ENCODE data around the gene ANKRD9. TPM values are rescaled to one million over a fixed set of nuclear protein-coding genes. Genes with fewer than 3 reads are reported as not detected.

The ANKRD9 gene
- total and polyA plus RNA-seq, 9 of the 15 experiments (the other 6 are each of a cell fraction or from before 2014, with no cell fraction given), result 0.04 to 32.9 (median 5.3) TPM

- Histone ChIP-seq H3K9me3 (replicated peaks; ENCODE audit: control insufficient read depth, insufficient read depth, low read depth, low read length) (no peaks in the 10 kb centered on the region; the same call in 1 of the 2 replicates), H2AFZ (ENCODE audit: low read depth, low read length) (no peak overlapping the region), H3K9me1 (ENCODE audit: control insufficient read depth, insufficient read depth, low read length) (no peaks in the 10 kb centered on the region), H3K9ac (ENCODE audit: insufficient read depth in 1 of 2, low read depth in 2 of 2, low read length in 2 of 2) (no peak overlapping the region; a peak in 1 of 4 replicates), H3K36me3 (ENCODE audit: control insufficient read depth, insufficient read depth, low read length) (no peaks in the 10 kb centered on the region), H3K4me2 (ENCODE audit: insufficient read depth, low read length) (no peak overlapping the region), H3K4me1 (replicated peaks in 1 of 2; ENCODE audit: control insufficient read depth in 2 of 2, insufficient read depth in 2 of 2, low read length in 2 of 2) (no peaks in the 10 kb centered on the region; a peak in 2 of 5 replicates), H3K79me2 (ENCODE audit: control insufficient read depth, insufficient read depth, low read length) (no peaks in the 10 kb centered on the region), H3K27ac (ENCODE audit: extremely low read depth, low read depth, low read length) (no peak overlapping the region), H4K20me1 (replicated peaks; ENCODE audit: control insufficient read depth, insufficient read depth, low read length) (no peaks in the 10 kb centered on the region), H3K27me3 (ENCODE audit: control insufficient read depth in 2 of 2, insufficient read depth in 2 of 2, low read length in 2 of 2) (no peaks in the 10 kb centered on the region), H3K4me3 (no peak overlapping the region)
- in situ Hi-C loops (cut with MboI), result no loop called here
- DNase-seq (ENCODE audit: extremely low read depth in 1 of 4, low spot score in 3 of 4), result no peak
- ChIA-PET POLR2A (no interaction called here), CTCF (ENCODE audit: low intra/inter-chr PET ratio) (interaction anchor here (0.7 kb wide), 1 partner anchor 44 kb away, joined by 5 read pairs; no protein-coding TSS in a partner anchor)
- FAIRE-seq, result no peak
- ATAC-seq, result no peak
- intact Hi-C loops (cut with micrococcal nuclease), result no loop called here
- WGBS (ENCODE audit: insufficient coverage, low coverage, missing lambda C conversion rate), result 68% methylated on average over 3 of the region's 4 CpGs
- BruUV-seq (replicated peaks), result no TSS peak
- TF ChIP-seq KDM5B (IDR thresholded peaks at IDR 0.05; ENCODE audit: insufficient replicate concordance, low read depth, low read length), result no peak
- no peak for TF ChIP-seq ZBTB9 (CRISPR knock-in tag; IDR thresholded peaks at IDR 0.05)
- no peak for TF ChIP-seq RBM17 (IDR thresholded peaks at IDR 0.05; ENCODE audit: borderline replicate concordance, low read depth, low read length)
- no peak for TF ChIP-seq XRCC3 (IDR thresholded peaks at IDR 0.05)
- TF ChIP-seq EWSR1 (IDR thresholded peaks at IDR 0.05; ENCODE audit: borderline replicate concordance, low read depth, partially characterized antibody), result no peak
- TF ChIP-seq ZNF707 (CRISPR knock-in tag; conservative IDR thresholded peaks at IDR 0.05), result no peak
- TF ChIP-seq, protein P1, sequence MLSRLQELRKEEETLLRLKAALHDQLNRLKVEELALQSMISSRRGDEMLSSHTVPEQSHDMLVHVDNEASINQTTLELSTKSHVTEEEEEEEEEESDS (CRISPR knock-in tag; IDR thresholded peaks at IDR 0.05), result no peak
- no peak for TF ChIP-seq HDAC8 (tag; IDR thresholded peaks at IDR 0.05)
- no peak for TF ChIP-seq MED1 (CRISPR knock-in tag; IDR thresholded peaks at IDR 0.05; ENCODE audit: borderline replicate concordance)
- TF ChIP-seq, protein P2, sequence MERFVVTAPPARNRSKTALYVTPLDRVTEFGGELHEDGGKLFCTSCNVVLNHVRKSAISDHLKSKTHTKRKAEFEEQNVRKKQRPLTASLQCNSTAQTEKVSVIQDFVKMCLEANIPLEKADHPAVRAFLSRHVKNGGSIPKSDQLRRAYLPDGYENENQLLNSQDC (CRISPR knock-in tag; IDR thresholded peaks at IDR 0.05), result no peak
- TF ChIP-seq SLC30A9 (CRISPR knock-in tag; IDR thresholded peaks at IDR 0.05), result no peak
- TF ChIP-seq COPS2 (conservative IDR thresholded peaks at IDR 0.05), result no peak
- no peak for TF ChIP-seq ZNF146 (CRISPR knock-in tag; IDR thresholded peaks at IDR 0.05; ENCODE audit: unreplicated experiment)
- TF ChIP-seq XRCC5 (IDR thresholded peaks at IDR 0.05; ENCODE audit: low read depth, low read length), result no peak
- TF ChIP-seq HDAC2 (IDR thresholded peaks at IDR 0.05), result no peak
- no peak for TF ChIP-seq TSC22D4 (tag; IDR thresholded peaks at IDR 0.05)
- TF ChIP-seq IFI16 (CRISPR knock-in tag; IDR thresholded peaks at IDR 0.05), result no peak
- TF ChIP-seq E2F8 (IDR thresholded peaks at IDR 0.05; ENCODE audit: low read depth, partially characterized antibody), result no peak
These were observed 28.2 kb downstream of the ANKRD9 start for GRCh38 chr14:102481371-102481770.
